ENCODE results near the gene SGF29. TPM values are rescaled to one million over a fixed set of nuclear protein-coding genes. Genes with fewer than 3 reads are reported as not detected.

Gene SGF29
- total RNA-seq, 1 donor from 2014 or later = 37.6 TPM

DNA sequence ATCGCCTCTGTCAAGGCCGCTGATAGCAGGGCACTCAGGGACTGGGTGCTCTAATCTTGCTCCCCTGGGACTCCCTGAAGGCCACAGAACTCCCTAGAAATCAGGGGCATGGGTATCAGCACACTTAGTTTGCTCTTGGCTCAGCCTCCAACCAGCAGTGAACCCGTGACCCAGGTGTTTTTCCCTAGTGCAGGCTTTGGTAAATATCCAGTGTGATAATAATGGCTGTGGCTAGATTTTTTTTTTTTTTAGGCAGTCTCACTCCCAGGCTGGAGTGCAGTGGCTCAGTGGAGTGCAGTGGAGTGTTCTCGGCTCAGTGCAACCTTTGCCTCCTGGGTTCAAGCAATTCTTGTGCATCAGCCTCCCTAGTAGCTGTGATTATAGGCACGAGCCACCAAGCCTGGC lies 25.3 kb upstream of the SGF29 start:
- peaks cover 20% of the 10 kb centered on the region for H3K4me1 Mint-ChIP-seq (ENCODE audit: low read depth)
- H3K36me3 Mint-ChIP-seq (ENCODE audit: insufficient read depth) = no peaks in the 10 kb centered on the region
- H3K27me3 Mint-ChIP-seq = no peaks in the 10 kb centered on the region
- DNase-seq (ENCODE audit: low spot score, unreplicated experiment) = no peak
- peaks cover 14% of the 10 kb centered on the region for H3K9me3 Mint-ChIP-seq (ENCODE audit: low read depth)
- peak overlapping the region; percentile 51 for H3K27ac Mint-ChIP-seq
- TF ChIP-seq, protein P1, sequence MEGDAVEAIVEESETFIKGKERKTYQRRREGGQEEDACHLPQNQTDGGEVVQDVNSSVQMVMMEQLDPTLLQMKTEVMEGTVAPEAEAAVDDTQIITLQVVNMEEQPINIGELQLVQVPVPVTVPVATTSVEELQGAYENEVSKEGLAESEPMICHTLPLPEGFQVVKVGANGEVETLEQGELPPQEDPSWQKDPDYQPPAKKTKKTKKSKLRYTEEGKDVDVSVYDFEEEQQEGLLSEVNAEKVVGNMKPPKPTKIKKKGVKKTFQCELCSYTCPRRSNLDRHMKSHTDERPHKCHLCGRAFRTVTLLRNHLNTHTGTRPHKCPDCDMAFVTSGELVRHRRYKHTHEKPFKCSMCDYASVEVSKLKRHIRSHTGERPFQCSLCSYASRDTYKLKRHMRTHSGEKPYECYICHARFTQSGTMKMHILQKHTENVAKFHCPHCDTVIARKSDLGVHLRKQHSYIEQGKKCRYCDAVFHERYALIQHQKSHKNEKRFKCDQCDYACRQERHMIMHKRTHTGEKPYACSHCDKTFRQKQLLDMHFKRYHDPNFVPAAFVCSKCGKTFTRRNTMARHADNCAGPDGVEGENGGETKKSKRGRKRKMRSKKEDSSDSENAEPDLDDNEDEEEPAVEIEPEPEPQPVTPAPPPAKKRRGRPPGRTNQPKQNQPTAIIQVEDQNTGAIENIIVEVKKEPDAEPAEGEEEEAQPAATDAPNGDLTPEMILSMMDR (IDR thresholded peaks at IDR 0.05; ENCODE audit: unreplicated experiment) = no peak
- no peak overlapping the region for H3K4me3 Mint-ChIP-seq (ENCODE audit: low read depth)

DNA sequence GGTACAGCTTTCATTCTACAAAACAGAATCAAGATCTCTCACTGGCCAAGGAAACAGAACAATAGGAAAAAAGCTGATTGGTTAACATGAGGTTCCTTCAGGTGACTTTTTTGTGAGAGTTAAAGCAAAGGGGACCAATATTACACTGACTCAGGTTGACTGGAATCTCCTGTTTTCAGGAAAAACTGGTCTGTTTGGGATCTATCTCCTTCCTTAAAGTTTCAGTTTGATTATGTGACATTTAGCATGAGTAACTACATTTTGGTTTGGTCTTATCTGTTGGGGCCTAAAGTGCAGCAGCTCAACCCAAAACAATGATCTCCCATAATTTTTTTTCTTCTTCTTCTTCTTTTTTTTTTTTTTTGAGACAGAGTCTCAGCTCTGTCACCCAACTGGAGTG lies 24.6 kb upstream of the SGF29 start:
- Mint-ChIP-seq H3K9me3 (ENCODE audit: low read depth) (peaks cover 14% of the 10 kb centered on the region), H3K4me3 (ENCODE audit: low read depth) (no peak overlapping the region), H3K4me1 (ENCODE audit: low read depth) (peaks cover 20% of the 10 kb centered on the region), H3K36me3 (ENCODE audit: insufficient read depth) (no peaks in the 10 kb centered on the region), H3K27ac (peak overlapping the region; percentile 51), H3K27me3 (no peaks in the 10 kb centered on the region)
- TF ChIP-seq, protein P1 (IDR thresholded peaks at IDR 0.05; ENCODE audit: unreplicated experiment) = no peak
- no peak for DNase-seq (ENCODE audit: low spot score, unreplicated experiment)

DNA sequence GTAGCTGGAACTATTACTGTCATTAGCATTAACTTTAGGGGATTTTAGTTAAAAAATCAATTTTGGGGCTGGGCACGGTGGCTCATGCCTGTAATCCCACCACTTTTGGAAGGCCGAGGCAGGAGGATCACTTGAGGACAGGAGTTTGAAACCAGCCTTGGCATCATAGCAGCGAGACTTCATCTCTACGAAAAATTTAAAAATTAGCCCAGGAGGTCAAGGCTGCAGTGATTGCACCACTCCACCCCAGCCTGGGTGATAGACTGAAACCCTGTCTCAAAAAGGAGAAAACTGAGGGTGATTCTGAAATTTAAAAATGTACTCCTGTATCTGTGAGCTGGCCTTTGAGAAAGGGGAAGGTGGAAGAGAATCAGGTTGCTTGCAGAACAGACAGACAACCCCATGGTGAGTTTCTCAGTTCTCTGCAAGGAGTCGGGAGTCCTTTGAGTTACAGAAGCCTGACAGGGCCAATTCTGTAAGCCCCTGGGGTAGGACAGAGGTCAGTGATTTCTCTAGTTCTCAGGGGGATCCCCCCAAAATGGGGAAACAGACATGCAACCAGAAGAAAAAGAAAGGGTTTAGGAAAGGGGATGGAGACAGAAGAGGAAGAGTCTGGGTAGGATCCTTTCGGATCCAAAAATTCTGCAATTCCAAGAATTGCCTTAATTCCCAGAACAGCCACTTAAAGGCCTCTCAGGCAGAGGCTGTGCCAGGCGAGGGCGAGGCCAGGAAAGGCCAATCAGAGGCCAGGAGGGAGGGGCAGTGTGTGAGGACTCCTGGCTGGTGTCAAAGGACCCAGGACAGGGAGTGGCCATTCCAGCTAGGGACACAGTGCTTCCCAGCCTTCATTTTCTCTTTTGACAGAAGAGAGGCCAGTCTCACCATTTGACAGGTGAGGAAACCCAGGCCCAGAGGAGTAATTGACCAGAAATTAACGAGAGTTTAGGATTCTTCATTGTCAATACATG lies 21.7 kb upstream of the SGF29 start:
- DNase-seq (ENCODE audit: low spot score, unreplicated experiment) = no peak
- peaks cover 20% of the 10 kb centered on the region for H3K4me1 Mint-ChIP-seq (ENCODE audit: low read depth)
- H3K9me3 Mint-ChIP-seq (ENCODE audit: low read depth) = no peaks in the 10 kb centered on the region
- TF ChIP-seq, protein P1 (IDR thresholded peaks at IDR 0.05; ENCODE audit: unreplicated experiment) = no peak
- H3K4me3 Mint-ChIP-seq (ENCODE audit: low read depth) = no peak overlapping the region
- no peaks in the 10 kb centered on the region for H3K27me3 Mint-ChIP-seq
- H3K27ac Mint-ChIP-seq = no peak overlapping the region
- no peaks in the 10 kb centered on the region for H3K36me3 Mint-ChIP-seq (ENCODE audit: insufficient read depth)

DNA sequence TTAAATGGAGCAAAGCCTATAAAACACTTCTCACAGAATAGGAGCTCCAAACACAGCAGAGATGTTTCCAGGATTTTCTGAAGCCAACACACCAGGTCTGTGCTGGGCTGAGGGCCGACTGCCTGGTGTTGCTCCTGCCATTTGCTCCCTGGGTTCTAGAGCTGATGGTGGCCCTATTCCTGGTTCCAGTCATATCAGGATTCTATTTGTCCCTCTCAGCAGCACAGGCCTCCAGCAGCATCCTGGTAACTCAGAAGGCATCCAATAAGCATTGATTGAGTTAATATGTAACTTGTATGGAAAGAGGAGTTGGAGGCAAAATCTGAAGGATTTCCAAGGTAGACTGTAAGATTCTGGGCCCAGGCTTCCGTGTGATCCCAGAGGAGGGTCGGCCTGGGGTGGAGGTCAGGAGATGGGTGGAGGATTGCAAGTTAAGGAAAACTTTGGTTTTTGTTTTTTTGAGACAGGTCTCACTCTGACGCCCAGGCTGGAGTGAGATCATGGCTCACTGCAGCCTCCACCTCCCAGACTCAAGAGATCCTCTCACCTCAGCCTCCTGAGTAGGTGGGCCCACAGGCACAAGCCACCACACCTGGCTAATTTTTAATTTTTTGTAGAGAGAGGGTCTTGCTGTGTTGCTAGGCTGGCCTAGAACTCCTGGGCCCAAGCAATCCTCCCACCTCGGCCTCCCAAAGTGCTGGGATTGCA lies 20.6 kb upstream of the SGF29 start:
- no peaks in the 10 kb centered on the region for H3K27me3 Mint-ChIP-seq

More for the DNA sequence above, 20.6 kb upstream of the SGF29 start:
- Mint-ChIP-seq H3K36me3 (ENCODE audit: insufficient read depth) (no peaks in the 10 kb centered on the region), H3K9me3 (ENCODE audit: low read depth) (no peaks in the 10 kb centered on the region), H3K4me3 (ENCODE audit: low read depth) (no peak overlapping the region), H3K27ac (peak overlapping the region; percentile 41), H3K4me1 (ENCODE audit: low read depth) (peaks cover 18% of the 10 kb centered on the region)
- no peak for DNase-seq (ENCODE audit: low spot score, unreplicated experiment)
- TF ChIP-seq, protein P1 (IDR thresholded peaks at IDR 0.05; ENCODE audit: unreplicated experiment) = no peak

Measured in progenitor cell of endocrine pancreas (in vitro differentiated cells).